ENCODE results near the gene ITSN1.

DNA sequence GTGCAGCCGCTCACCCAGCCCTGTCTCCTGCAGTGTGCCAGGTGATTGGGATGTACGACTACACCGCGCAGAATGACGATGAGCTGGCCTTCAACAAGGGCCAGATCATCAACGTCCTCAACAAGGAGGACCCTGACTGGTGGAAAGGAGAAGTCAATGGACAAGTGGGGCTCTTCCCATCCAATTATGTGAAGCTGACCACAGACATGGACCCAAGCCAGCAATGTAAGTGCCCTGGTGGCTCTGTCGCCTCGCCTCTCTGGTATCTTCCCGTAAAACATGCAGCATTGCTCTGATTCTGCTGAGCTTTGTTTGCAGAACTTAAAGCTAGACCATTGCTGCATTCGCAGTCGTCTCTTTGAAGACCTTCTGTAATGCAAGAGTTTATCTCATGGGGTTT lies 194.1 kb downstream of the ITSN1 start:
- no peak for TF ChIP-seq POLR2A (IDR thresholded peaks at IDR 0.05)
- TF ChIP-seq, protein P1, sequence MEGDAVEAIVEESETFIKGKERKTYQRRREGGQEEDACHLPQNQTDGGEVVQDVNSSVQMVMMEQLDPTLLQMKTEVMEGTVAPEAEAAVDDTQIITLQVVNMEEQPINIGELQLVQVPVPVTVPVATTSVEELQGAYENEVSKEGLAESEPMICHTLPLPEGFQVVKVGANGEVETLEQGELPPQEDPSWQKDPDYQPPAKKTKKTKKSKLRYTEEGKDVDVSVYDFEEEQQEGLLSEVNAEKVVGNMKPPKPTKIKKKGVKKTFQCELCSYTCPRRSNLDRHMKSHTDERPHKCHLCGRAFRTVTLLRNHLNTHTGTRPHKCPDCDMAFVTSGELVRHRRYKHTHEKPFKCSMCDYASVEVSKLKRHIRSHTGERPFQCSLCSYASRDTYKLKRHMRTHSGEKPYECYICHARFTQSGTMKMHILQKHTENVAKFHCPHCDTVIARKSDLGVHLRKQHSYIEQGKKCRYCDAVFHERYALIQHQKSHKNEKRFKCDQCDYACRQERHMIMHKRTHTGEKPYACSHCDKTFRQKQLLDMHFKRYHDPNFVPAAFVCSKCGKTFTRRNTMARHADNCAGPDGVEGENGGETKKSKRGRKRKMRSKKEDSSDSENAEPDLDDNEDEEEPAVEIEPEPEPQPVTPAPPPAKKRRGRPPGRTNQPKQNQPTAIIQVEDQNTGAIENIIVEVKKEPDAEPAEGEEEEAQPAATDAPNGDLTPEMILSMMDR (IDR thresholded peaks at IDR 0.05): no peak
